Endodermal cell (in vitro differentiated cells): ENCODE measurements around the gene PRR7. TPM values are rescaled to one million over a fixed set of nuclear protein-coding genes. Genes with fewer than 3 reads are reported as not detected.

Experiments
- DNase-seq: peaks from one replicate; pipeline ENCODE4 v3.0.0-alpha.2; 2017
- H3K27ac ChIP-seq: 2 replicates; pipeline ENCODE4 v1.5.1; 2013; ENCODE audit warnings: mild to moderate bottlenecking, low read depth, low read length, moderate library complexity
- H3K27me3 ChIP-seq: 2 replicates; pipeline ENCODE4 v1.6.1; 2013; ENCODE audit warnings: mild to moderate bottlenecking, low read length, moderate library complexity; ENCODE audit not compliant: insufficient read depth, control insufficient read depth, poor library complexity, severe bottlenecking
- H3K36me3 ChIP-seq: 2 replicates; pipeline ENCODE4 v1.7.0; 2013; ENCODE audit warnings: mild to moderate bottlenecking, low read length, moderate library complexity; ENCODE audit not compliant: control insufficient read depth, insufficient read depth
- H3K4me1 ChIP-seq: one replicate; pipeline ENCODE4 v1.7.0; 2013; ENCODE audit warnings: low read length; ENCODE audit not compliant: control insufficient read depth, insufficient read depth
- H3K4me3 ChIP-seq: 2 replicates; pipeline ENCODE4 v1.5.1; 2013; ENCODE audit warnings: mild to moderate bottlenecking, low read length, moderate library complexity
- H3K9ac ChIP-seq: 2 replicates; pipeline ENCODE4 v1.6.1; 2013; ENCODE audit warnings: mild to moderate bottlenecking, low read length, moderate library complexity; ENCODE audit not compliant: poor library complexity, severe bottlenecking; ENCODE audit errors: extremely low read depth
- H3K9me3 ChIP-seq: 2 replicates; pipeline ENCODE4 v1.6.1; 2013; ENCODE audit warnings: mild to moderate bottlenecking, low read length, moderate library complexity; ENCODE audit not compliant: control insufficient read depth
- H3K27ac Mint-ChIP-seq: 2 replicates; pipeline ENCODE4 v1.8.0; 2020; ENCODE audit warnings: mixed read lengths
- H3K27me3 Mint-ChIP-seq: 2 replicates; pipeline ENCODE4 v1.8.0; 2021; ENCODE audit warnings: mild to moderate bottlenecking, mixed read lengths; ENCODE audit not compliant: insufficient read depth
- H3K36me3 Mint-ChIP-seq: 2 replicates; pipeline ENCODE4 v1.8.0; 2020; ENCODE audit warnings: low read depth, mixed read lengths
- H3K4me1 Mint-ChIP-seq: 2 replicates; pipeline ENCODE4 v1.8.0; 2020; ENCODE audit warnings: mixed read lengths
- H3K4me3 Mint-ChIP-seq: 2 replicates; pipeline ENCODE4 v1.8.0; 2020; ENCODE audit warnings: mild to moderate bottlenecking, moderate library complexity, mixed read lengths
- H3K9me3 Mint-ChIP-seq: 2 replicates; pipeline ENCODE4 v1.8.0; 2020; ENCODE audit warnings: mild to moderate bottlenecking, mixed read lengths
- WGBS, 2 experiments: methylation state at CpG; one replicate each; pipeline versions ENCODE4 v1.1.5 to v1.1.7; 2013; ENCODE audit warnings: missing lambda C conversion rate in 2 of 2, mixed read lengths in 1 of 2; ENCODE audit not compliant: insufficient coverage in 1 of 2, insufficient read length in 1 of 2; 5-methylcytosine and 5-hydroxymethylcytosine counted together
- total RNA-seq, 2 donors: library from RNA; stranded (reverse); fragmentation: NEBNext Ultra II Directional in 1 of 2; extraction: Animal tissue kit (Norgen Biotek cat#: 25700) in 1 of 2; gene quantifications; 2 replicates in 1 of 2; 3 replicates in 1 of 2; pipeline ENCODE4 v1.2.1, GENCODE V29; 2021
- TF ChIP-seq, protein P1 (sequence below): fragments of 200-600 bp; sonication (generic); conservative IDR thresholded peaks from 2 replicates; pipeline ENCODE4 v1.5.0; 2021; ENCODE audit warnings: antibody characterized with exemption, mild to moderate bottlenecking

Gene PRR7
- total RNA-seq, 2 donors from 2014 or later, result 4.7 to 8.0 TPM

DNA sequence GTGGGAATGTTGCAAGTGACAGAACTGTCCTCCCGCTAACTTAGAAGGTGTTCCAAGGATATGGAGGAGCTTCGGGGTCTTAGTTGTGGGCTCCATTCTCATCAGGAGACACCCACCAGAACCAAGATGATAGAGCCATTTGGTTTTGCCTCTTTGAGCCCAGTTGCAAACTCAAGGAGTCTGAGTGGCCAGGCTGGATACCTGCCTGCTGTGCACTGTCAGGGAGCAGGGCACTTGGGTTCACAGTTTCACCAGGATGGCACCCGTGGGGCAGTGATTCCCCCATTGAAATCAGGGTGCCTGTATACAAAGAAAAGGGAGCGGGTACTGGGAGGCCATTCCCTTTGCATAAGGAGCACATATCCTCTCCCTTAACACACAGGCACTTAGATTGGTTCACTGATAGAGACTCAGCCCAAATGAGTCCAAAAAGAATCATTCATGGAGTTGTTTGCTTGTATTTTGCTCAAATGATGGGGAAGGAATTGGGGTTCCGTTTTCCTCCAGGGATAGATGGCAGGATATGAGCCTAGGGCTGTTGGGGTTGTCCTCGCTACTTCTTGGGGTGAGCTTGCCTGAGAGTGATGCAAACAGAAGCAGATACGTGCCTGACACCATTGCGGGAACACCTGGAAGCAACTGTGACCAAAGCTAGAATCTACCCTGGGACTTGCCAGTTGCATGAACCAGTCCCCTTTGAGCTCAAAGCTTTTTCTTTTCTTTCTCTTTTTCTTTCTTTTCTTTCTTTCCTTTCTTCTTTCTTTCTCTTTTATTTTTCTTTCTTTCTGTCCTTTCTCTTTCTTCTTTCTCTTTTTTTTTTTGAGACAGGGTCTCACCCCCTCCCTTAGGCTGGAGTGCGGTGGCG lies 1.3 kb upstream of the PRR7 start:
- peaks cover 3% of the 10 kb centered on the region for H3K4me1 ChIP-seq
- H3K36me3 Mint-ChIP-seq, result peaks cover 3% of the 10 kb centered on the region
- no peak overlapping the region for H3K4me3 ChIP-seq

DNA sequence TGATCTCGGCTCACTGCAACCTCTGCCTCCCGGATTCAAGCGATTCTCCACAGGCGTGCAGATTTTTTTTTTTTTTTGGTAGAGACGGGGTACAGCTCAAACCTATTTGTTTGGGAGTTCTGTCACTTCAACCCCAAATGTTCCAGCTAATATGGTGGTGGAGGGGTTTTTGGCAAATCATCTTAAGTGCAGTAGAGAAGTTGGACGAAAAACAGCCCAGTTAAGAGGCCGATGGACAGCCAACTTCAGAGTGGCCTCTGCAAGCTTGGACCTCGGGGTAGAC lies 756 bp upstream of the PRR7 start:
- TF ChIP-seq, protein P1, sequence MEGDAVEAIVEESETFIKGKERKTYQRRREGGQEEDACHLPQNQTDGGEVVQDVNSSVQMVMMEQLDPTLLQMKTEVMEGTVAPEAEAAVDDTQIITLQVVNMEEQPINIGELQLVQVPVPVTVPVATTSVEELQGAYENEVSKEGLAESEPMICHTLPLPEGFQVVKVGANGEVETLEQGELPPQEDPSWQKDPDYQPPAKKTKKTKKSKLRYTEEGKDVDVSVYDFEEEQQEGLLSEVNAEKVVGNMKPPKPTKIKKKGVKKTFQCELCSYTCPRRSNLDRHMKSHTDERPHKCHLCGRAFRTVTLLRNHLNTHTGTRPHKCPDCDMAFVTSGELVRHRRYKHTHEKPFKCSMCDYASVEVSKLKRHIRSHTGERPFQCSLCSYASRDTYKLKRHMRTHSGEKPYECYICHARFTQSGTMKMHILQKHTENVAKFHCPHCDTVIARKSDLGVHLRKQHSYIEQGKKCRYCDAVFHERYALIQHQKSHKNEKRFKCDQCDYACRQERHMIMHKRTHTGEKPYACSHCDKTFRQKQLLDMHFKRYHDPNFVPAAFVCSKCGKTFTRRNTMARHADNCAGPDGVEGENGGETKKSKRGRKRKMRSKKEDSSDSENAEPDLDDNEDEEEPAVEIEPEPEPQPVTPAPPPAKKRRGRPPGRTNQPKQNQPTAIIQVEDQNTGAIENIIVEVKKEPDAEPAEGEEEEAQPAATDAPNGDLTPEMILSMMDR, result no peak
- H3K36me3 Mint-ChIP-seq, result peaks cover 3% of the 10 kb centered on the region
- H3K4me3 Mint-ChIP-seq, result peak overlapping the region; percentile 47
- peaks cover 54% of the 10 kb centered on the region for H3K27me3 Mint-ChIP-seq
- WGBS, 2 experiments, result 66% methylated on average over 8 of the region's 8 CpGs; no CpG with 5 or more reads in 1 of the 2 experiments
- Histone ChIP-seq H3K9me3 (no peaks in the 10 kb centered on the region), H3K27ac (no peak overlapping the region), H3K36me3 (no peaks in the 10 kb centered on the region), H3K4me3 (peak overlapping the region; percentile 80), H3K9ac (no peak overlapping the region), H3K4me1 (peaks cover 3% of the 10 kb centered on the region), H3K27me3 (peaks cover 13% of the 10 kb centered on the region)
- H3K27ac Mint-ChIP-seq, result no peak overlapping the region
- DNase-seq, result no peak
- peaks cover 8% of the 10 kb centered on the region for H3K4me1 Mint-ChIP-seq
- no peaks in the 10 kb centered on the region for H3K9me3 Mint-ChIP-seq

More for the DNA sequence above, 1.3 kb upstream of the PRR7 start:
- Histone ChIP-seq H3K27ac (no peak overlapping the region), H3K9ac (no peak overlapping the region), H3K9me3 (no peaks in the 10 kb centered on the region), H3K36me3 (no peaks in the 10 kb centered on the region), H3K27me3 (peaks cover 13% of the 10 kb centered on the region)
- Mint-ChIP-seq H3K27me3 (peaks cover 49% of the 10 kb centered on the region), H3K27ac (no peak overlapping the region), H3K9me3 (no peaks in the 10 kb centered on the region), H3K4me1 (peaks cover 8% of the 10 kb centered on the region), H3K4me3 (peak overlapping the region; percentile 47)
- TF ChIP-seq, protein P1, result no peak
- 88 to 97% methylated on average over 7 to 10 of the region's 10 CpGs for WGBS, 2 experiments
- DNase-seq, result no peak

DNA sequence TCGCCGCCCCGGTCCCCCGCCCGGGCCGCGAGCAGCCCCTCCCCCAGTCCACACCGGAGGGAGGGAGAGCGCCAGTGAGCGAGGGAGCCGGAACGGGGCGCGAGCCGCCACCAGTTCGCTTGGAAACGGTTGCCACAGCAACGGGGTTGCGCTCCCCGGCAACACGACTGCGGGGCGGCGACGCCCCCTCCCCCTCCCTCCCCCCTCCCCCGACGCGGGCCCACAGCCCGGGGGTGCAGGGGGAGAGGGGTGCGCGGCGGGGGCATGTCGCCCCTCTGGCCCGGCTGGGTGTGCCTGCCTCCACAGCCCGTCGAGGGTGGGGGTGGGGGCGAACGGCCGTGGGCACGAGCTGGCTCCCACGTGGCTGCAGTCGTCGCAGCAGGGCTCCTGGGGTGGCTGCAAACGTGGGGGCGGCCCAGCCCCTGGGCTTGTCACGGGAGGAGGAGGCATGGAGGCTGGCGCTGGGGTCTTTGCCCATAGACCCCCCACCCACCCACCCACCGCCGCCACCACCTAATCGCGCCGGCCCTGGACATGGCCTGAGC lies 524 bp downstream of the PRR7 start:
- peaks cover 8% of the 10 kb centered on the region for H3K4me1 Mint-ChIP-seq
- H3K27me3 Mint-ChIP-seq, result peaks cover 60% of the 10 kb centered on the region
- Histone ChIP-seq H3K36me3 (peaks cover 5% of the 10 kb centered on the region), H3K9ac (peak overlapping the region; percentile 38), H3K27me3 (peaks cover 13% of the 10 kb centered on the region), H3K4me3 (peak overlapping the region; percentile 80), H3K9me3 (no peaks in the 10 kb centered on the region), H3K4me1 (peaks cover 3% of the 10 kb centered on the region), H3K27ac (peak overlapping the region; percentile 91)
- TF ChIP-seq, protein P1, result no peak
- H3K9me3 Mint-ChIP-seq, result no peaks in the 10 kb centered on the region
- H3K4me3 Mint-ChIP-seq, result peak overlapping the region; percentile 47
- no peaks in the 10 kb centered on the region for H3K36me3 Mint-ChIP-seq
- H3K27ac Mint-ChIP-seq, result no peak overlapping the region
- 0 to 1% methylated on average over 5 to 29 of the region's 52 CpGs for WGBS, 2 experiments
- peak; percentile 86 for DNase-seq
